ENCODE measurements around the gene STX11. TPM values are rescaled to one million over a fixed set of nuclear protein-coding genes. Genes with fewer than 3 reads are reported as not detected.

STX11 gene
- total RNA-seq, 2 experiments from 2014 or later, result 19.6 to 20.9 TPM

DNA sequence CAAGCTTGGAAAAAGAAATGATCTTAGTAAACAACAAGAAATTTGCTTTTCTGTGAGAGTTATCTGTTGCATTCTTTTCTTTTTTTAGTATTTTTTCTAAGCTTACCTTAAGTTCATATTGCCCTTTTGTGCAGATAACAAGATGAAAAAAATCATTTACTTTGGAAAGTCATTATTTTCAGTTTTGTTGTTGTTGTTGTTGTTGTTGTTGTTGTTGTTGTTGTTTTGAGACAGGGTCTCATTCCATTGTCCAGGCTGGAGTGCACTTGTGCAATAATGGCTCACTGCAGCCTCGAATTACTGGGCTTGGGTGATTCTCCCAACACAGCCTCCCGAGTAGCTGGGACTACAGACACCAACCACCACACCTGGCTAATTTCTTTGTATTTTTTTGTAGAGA is 8.8 kb upstream of the STX11 start:
- POLR2A ChIA-PET, result no interaction called here

DNA sequence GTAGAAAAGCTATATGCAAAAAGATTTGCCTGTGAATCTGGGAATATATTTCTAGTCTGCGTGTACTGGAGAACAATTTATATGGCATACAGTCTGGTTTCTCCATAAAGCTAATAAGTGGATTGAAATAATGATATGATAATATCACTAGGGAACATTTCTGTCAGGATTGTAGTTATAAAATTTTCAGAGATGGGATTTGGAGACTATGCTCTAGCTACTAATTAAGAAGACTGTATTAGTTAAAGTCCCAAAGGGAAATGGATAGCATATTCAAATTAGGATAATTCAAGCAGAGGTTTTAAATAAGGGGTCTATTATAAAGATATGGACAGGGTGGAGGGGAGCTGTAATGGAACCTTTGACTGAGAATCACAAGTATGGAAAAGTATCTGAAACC is 7.2 kb upstream of the STX11 start:
- DNase-seq, result no peak
- intact Hi-C loops (cut with DNase I, micrococcal nuclease), result no loop called here
- no peaks in the 10 kb centered on the region for H3K9me3 Mint-ChIP-seq (ENCODE audit: low read depth)
- H3K27me3 Mint-ChIP-seq, result peaks cover 4% of the 10 kb centered on the region
- CTCF ChIA-PET, result interaction anchor here (1.1 to 1.4 kb wide), 3 partner anchors 12 to 203 kb away, joined by 3 to 4 read pairs (median 3); no protein-coding TSS in a partner anchor
- POLR2A ChIA-PET, result no interaction called here
- H3K27ac Mint-ChIP-seq, result no peak overlapping the region
- ATAC-seq, result no peak
- H3K4me1 Mint-ChIP-seq, result no peaks in the 10 kb centered on the region
- no peaks in the 10 kb centered on the region for H3K36me3 Mint-ChIP-seq (ENCODE audit: low read depth)
- no peak overlapping the region for H3K4me3 Mint-ChIP-seq

More for the DNA sequence above, 8.8 kb upstream of the STX11 start:
- Mint-ChIP-seq H3K4me3 (no peak overlapping the region), H3K36me3 (ENCODE audit: low read depth) (no peaks in the 10 kb centered on the region), H3K27ac (no peak overlapping the region), H3K27me3 (peaks cover 4% of the 10 kb centered on the region), H3K4me1 (no peaks in the 10 kb centered on the region), H3K9me3 (ENCODE audit: low read depth) (no peaks in the 10 kb centered on the region)
- intact Hi-C loops (cut with DNase I, micrococcal nuclease), result no loop called here
- ATAC-seq, result no peak
- CTCF ChIA-PET, result no interaction called here
- no peak for DNase-seq

DNA sequence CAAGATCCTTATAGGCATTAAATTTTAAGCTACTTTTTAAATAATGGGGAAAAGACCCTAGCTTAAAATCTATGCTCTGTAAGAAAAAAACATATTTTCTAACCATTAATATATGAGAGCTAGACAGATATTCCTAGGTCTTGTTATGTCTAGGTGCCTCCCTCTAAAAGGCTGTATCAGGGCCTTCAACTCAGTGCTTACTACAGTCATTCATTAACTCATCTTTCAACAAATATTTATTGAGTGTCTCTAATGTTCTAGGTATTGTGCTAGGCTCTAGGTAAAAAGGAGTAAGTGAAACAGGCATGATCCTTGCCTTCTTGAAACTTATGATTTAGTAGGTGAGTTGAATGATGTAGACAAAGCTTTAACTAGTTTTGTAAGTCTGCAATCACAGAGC is 6.4 kb upstream of the STX11 start:
- ChIA-PET CTCF (interaction anchor here (1.4 kb wide), 1 partner anchor 204 kb away, joined by 4 read pairs; no protein-coding TSS in a partner anchor), POLR2A (no interaction called here)
- DNase-seq (no peak), ATAC-seq (no peak)
- Mint-ChIP-seq H3K4me3 (no peak overlapping the region), H3K27ac (no peak overlapping the region), H3K4me1 (no peaks in the 10 kb centered on the region), H3K36me3 (ENCODE audit: low read depth) (no peaks in the 10 kb centered on the region), H3K9me3 (ENCODE audit: low read depth) (no peaks in the 10 kb centered on the region), H3K27me3 (peaks cover 5% of the 10 kb centered on the region)
- intact Hi-C loops (cut with DNase I, micrococcal nuclease), result no loop called here

DNA sequence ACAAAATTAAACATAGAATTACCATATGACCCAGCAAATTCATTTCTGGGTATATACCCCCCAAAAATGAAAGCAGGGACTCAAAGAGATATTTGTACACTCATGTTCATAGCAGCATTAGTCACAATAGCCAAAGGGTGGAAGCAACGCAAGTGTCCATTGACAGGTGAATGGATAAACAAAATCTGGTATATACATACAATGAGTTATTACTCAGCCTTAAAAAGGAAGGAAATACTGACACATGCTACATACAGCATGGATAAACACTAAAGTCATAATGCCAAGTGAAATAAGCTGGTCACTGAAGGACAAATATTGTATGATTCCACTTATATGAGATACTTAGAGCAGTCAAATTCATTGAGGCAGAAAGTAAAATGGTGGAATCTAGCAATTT is 5.3 kb upstream of the STX11 start:
- CTCF ChIA-PET, result no interaction called here
- Mint-ChIP-seq H3K4me1 (peaks cover 5% of the 10 kb centered on the region), H3K36me3 (ENCODE audit: low read depth) (no peaks in the 10 kb centered on the region), H3K27ac (no peak overlapping the region), H3K27me3 (peaks cover 5% of the 10 kb centered on the region), H3K9me3 (ENCODE audit: low read depth) (no peaks in the 10 kb centered on the region), H3K4me3 (no peak overlapping the region)
- intact Hi-C loops (cut with DNase I, micrococcal nuclease), result loop anchor here in 1 of 2 experiments (1.0 kb wide), 1 partner anchor 11 kb away; no protein-coding TSS in a partner anchor
- POLR2A ChIA-PET, result no interaction called here
- no peak for ATAC-seq
- DNase-seq, result no peak

DNA sequence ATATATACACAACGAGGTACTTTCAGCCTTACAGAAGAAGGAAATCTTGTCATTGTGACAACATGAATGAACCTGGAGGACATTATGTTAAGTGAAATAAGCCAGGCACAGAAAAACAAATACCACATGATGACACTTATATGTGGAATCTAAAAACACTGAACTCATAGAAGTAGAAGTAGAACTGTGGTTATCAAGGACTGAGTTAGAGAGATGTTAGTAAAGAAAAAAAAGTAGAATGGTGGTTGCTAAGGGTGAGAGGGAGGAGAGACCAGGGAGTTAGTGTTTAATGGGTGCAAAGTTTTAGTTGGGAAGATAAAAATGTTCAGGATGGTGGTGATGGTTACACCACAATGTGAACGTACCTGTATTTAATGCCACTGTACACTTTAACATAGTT is 4.8 kb upstream of the STX11 start:
- Mint-ChIP-seq H3K27me3 (peaks cover 5% of the 10 kb centered on the region), H3K4me1 (peaks cover 5% of the 10 kb centered on the region), H3K36me3 (ENCODE audit: low read depth) (no peaks in the 10 kb centered on the region), H3K4me3 (no peak overlapping the region), H3K9me3 (ENCODE audit: low read depth) (no peaks in the 10 kb centered on the region), H3K27ac (no peak overlapping the region)
- intact Hi-C loops (cut with DNase I, micrococcal nuclease), result loop anchor here in 1 of 2 experiments (1.0 kb wide), 1 partner anchor 11 kb away; no protein-coding TSS in a partner anchor
- no peak for DNase-seq
- ChIA-PET POLR2A (no interaction called here), CTCF (interaction anchor here (1.5 kb wide), 1 partner anchor 13 kb away, joined by 6 read pairs; no protein-coding TSS in a partner anchor)
- no peak for ATAC-seq

DNA sequence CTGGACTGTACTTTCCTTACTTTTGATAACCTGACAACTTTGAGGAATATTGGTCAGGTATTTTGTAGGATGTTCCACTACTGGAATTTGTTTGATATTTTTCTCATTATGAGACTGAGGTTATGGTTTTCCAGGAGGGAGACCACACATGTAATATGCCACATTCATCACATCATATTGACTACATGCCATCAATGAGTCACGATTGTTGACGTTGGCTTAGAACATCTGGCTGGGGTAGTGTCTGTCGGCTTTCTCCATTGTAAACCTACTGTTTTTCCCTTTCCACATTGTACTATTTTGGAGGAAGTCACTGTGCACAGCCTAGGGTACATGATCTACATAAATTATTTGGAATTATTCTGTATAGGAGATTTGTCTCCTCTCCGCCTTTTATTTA is 1.4 kb upstream of the STX11 start:
- POLR2A ChIA-PET, result no interaction called here
- no peak overlapping the region for H3K27ac Mint-ChIP-seq

DNA sequence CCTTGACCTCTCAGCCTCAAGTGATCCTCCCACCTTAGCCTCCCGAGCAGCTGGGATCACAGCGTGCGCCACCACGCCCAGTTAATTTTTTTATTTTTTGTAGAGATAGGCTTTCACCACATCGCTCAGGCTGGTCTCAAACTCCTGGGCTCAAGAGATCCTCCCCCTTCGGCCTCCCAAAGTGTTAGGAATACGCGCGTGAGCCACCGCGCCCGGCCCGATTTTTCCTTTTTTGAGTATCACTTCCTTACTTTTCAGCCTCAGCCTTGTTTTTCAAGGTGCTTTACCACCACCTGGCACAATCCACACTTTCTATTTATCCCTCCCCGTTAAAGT is 791 bp upstream of the STX11 start:
- Mint-ChIP-seq H3K4me3 (peak overlapping the region; percentile 84), H3K4me1 (peaks cover 36% of the 10 kb centered on the region), H3K36me3 (ENCODE audit: low read depth) (peaks cover 30% of the 10 kb centered on the region), H3K27ac (peak overlapping the region; percentile 88), H3K27me3 (peaks cover 5% of the 10 kb centered on the region), H3K9me3 (ENCODE audit: low read depth) (no peaks in the 10 kb centered on the region)
- CTCF ChIA-PET, result interaction anchor here (0.8 kb wide), 1 partner anchor 68 kb away, joined by 3 read pairs; no protein-coding TSS in a partner anchor
- POLR2A ChIA-PET, result no interaction called here
- intact Hi-C loops (cut with DNase I, micrococcal nuclease), result no loop called here
- ATAC-seq (no peak), DNase-seq (peak; percentile 19)

More for the DNA sequence above, 1.4 kb upstream of the STX11 start:
- intact Hi-C loops (cut with DNase I, micrococcal nuclease), result no loop called here
- no peak for ATAC-seq
- Mint-ChIP-seq H3K27me3 (peaks cover 5% of the 10 kb centered on the region), H3K9me3 (ENCODE audit: low read depth) (no peaks in the 10 kb centered on the region), H3K4me3 (no peak overlapping the region), H3K36me3 (ENCODE audit: low read depth) (peaks cover 23% of the 10 kb centered on the region), H3K4me1 (peaks cover 29% of the 10 kb centered on the region)
- CTCF ChIA-PET, result no interaction called here
- DNase-seq, result no peak

DNA sequence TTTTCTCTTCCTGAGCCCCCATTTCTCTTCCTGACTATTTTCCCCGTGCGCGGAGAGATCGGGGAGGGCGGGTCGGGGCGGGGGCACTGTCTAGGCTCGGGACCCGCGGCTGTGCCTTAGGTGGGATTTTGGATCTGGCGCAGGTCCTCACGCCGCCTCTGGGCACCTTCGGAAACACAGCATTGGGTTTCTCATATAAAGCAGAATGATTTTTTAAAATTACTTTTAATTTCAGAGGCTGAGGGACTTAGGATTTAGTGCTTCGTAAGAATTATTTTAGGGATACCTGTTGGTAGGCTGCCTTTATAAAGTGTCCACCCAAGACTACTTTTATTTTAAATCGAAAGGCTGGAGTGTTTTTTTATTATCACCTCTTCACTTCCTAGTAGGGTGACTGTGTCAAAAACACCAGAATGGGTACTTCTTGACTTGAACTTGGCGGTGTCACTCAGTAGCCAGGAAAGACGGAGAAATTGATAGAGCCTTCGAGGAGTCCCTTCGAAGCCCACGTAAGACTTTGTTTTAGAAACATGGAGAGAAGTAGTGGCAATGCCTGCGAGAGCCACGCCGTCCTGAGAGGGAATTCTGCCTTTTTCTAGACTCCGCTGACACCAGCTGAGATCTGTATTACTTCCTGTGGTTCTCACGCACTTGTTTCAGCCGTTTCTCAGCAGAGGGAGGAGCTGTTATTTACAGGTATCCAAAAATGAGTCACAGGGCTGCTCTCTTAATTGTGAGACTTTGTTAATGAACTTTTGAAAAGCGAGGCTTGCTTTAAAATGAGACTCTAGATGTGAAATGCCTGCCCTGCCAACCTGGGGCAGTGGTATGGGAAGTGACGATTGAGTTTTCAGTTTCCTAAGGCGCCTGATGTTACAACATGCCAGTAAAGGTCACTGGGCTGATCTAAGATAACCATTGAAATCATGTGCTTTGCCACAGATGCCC is 667 bp downstream of the STX11 start:
- Mint-ChIP-seq H3K36me3 (ENCODE audit: low read depth) (peaks cover 41% of the 10 kb centered on the region), H3K4me1 (peaks cover 48% of the 10 kb centered on the region), H3K27me3 (peaks cover 3% of the 10 kb centered on the region), H3K4me3 (peak overlapping the region; percentile 84), H3K27ac (peak overlapping the region; percentile 95), H3K9me3 (ENCODE audit: low read depth) (no peaks in the 10 kb centered on the region)
- ChIA-PET CTCF (interaction anchor here (1.1 kb wide), 1 partner anchor 20 kb away, joined by 5 read pairs; no protein-coding TSS in a partner anchor), POLR2A (interaction anchor here (0.6 to 2.0 kb wide), 5 partner anchors 18 to 171 kb away, joined by 3 to 11 read pairs (median 5); partner anchors contain the start of gene SF3B5)
- intact Hi-C loops (cut with DNase I, micrococcal nuclease), result loop anchor here (1.0 to 10.0 kb wide), 12 partner anchors 20 to 1664 kb away; partner anchors contain the start of genes SF3B5 (in 2 of the 2), FBXO30 (in 1 of the 2), HIVEP2 (in 1 of the 2) and LTV1 (in 1 of the 2)
- ATAC-seq (peak; percentile 70), DNase-seq (peak; percentile 76)

DNA sequence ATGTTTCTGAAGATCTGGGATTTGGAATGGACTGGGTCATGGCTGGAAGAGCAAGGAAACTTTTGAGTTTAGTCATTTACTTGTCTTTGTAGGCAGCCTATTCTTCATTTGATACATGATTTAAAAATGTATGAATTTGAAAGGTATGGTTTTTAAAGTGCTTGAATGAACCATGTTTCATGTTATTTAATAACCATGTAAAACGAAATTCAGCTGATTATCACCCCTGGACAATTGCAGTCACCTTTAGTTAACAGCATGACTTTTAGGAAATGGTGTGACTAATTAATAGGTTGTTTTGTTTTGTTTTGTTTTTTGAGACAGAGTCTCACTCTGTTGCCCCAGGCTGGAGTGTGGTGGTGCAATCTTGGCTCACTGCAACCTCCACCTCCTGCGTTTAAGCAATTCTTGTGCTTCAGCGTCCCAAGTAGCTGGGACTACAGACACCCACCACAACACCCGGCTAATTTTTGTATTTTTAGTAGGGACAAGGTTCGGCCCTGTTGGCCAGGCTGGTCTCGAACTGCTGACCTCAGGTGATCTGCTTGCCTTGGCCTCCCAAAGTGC is 2.1 kb downstream of the STX11 start:
- CTCF ChIA-PET, result interaction anchor here (1.1 kb wide), 1 partner anchor 21 kb away, joined by 5 read pairs; no protein-coding TSS in a partner anchor
- peaks cover 53% of the 10 kb centered on the region for H3K36me3 Mint-ChIP-seq (ENCODE audit: low read depth)
- POLR2A ChIA-PET, result interaction anchor here (0.5 kb wide), 1 partner anchor 48 kb away, joined by 3 read pairs; no protein-coding TSS in a partner anchor
- DNase-seq (no peak), ATAC-seq (no peak)
- H3K27ac Mint-ChIP-seq, result peak overlapping the region; percentile 95
- peaks cover 61% of the 10 kb centered on the region for H3K4me1 Mint-ChIP-seq
- intact Hi-C loops (cut with DNase I, micrococcal nuclease), result loop anchor here (5.0 to 10.0 kb wide), 3 partner anchors 135 to 1662 kb away; partner anchors contain the start of genes FBXO30 (in 1 of the 2), HIVEP2 (in 1 of the 2) and UTRN (in 1 of the 2)
- H3K27me3 Mint-ChIP-seq, result peaks cover 3% of the 10 kb centered on the region
- no peaks in the 10 kb centered on the region for H3K9me3 Mint-ChIP-seq (ENCODE audit: low read depth)
- H3K4me3 Mint-ChIP-seq, result peak overlapping the region; percentile 84

DNA sequence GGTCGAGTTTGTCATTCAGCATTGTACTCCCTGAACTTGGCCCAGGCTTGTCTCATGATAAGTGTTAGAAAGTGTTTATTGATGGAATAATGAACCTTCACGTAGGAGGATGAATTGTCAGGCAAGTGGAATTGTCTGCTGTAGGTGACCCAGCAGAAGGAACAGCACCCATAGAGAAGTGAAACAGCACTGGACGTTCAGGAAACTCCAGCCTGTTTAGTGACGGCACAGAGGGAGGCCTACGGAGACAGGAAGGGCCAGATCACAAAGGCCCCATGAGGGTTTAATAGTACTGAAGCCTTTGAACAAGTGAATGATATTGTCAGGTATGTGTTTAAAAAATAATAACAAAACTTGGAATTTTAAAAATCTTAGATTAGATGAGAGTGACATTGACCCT is 2.9 kb downstream of the STX11 start:
- H3K9me3 Mint-ChIP-seq (ENCODE audit: low read depth), result no peaks in the 10 kb centered on the region
- DNase-seq, result no peak
- intact Hi-C loops (cut with DNase I, micrococcal nuclease), result loop anchor here (5.0 to 10.0 kb wide), 3 partner anchors 134 to 1662 kb away; partner anchors contain the start of genes FBXO30 (in 1 of the 2), HIVEP2 (in 1 of the 2) and UTRN (in 1 of the 2)
- peak overlapping the region; percentile 15 for H3K27ac Mint-ChIP-seq
- H3K36me3 Mint-ChIP-seq (ENCODE audit: low read depth), result peaks cover 62% of the 10 kb centered on the region
- no peaks in the 10 kb centered on the region for H3K27me3 Mint-ChIP-seq
- peaks cover 63% of the 10 kb centered on the region for H3K4me1 Mint-ChIP-seq
- ChIA-PET CTCF (no interaction called here), POLR2A (no interaction called here)
- no peak for ATAC-seq
- H3K4me3 Mint-ChIP-seq, result peak overlapping the region; percentile 84

DNA sequence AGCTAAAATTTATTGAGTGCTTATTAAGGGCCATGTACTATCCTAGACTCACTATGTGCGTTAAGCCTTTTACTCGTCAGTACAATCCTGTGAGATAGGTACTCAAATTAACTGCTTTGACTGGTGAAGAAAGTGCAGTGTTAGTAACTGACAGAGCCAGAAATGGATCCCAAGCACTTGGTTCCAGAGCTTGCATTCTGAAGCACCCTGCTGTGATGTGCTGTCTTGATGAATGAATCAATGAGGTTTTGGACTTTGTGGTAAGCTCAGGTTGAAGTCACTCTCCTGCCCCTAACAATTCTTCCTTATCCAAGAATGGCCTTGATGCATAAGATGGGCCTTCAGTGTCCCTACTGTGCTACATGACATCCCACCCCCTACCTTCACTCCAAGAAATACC is 3.7 kb downstream of the STX11 start:
- ChIA-PET CTCF (interaction anchor here (0.9 to 1.1 kb wide), 2 partner anchors 10 to 24 kb away, joined by 3 to 4 read pairs; no protein-coding TSS in a partner anchor), POLR2A (interaction anchor here (0.8 kb wide), 1 partner anchor 100 kb away, joined by 4 read pairs; no protein-coding TSS in a partner anchor)
- Mint-ChIP-seq H3K4me3 (no peak overlapping the region), H3K4me1 (peaks cover 64% of the 10 kb centered on the region), H3K27me3 (no peaks in the 10 kb centered on the region), H3K9me3 (ENCODE audit: low read depth) (no peaks in the 10 kb centered on the region), H3K36me3 (ENCODE audit: low read depth) (peaks cover 69% of the 10 kb centered on the region), H3K27ac (no peak overlapping the region)
- ATAC-seq, result no peak
- intact Hi-C loops (cut with DNase I, micrococcal nuclease), result loop anchor here (5.0 to 10.0 kb wide), 3 partner anchors 133 to 1661 kb away; partner anchors contain the start of genes FBXO30 (in 1 of the 2), HIVEP2 (in 1 of the 2) and UTRN (in 1 of the 2)
- DNase-seq, result no peak

All from activated CD4-positive, alpha-beta T cell treated with anti-CD3 and anti-CD28 coated beads for 36 hours (primary cell).